H1 (cell line): Measurements from ENCODE around the gene ANO9. TPM values are rescaled to one million over a fixed set of nuclear protein-coding genes. Genes with fewer than 3 reads are reported as not detected.

Source experiments
- CTCF ChIA-PET: fragments of 300-600 bp; sonication (Branson Sonifier 250); formaldehyde crosslinking; loops from one replicate; lab custom pipeline; 2021; ENCODE audit not compliant: partially characterized antibody; lab: Charles Lee
- POLR2A ChIA-PET: fragments of 300-600 bp; sonication (Branson Sonifier 250); formaldehyde crosslinking; loops from one replicate; lab custom pipeline; 2021; ENCODE audit warnings: inconsistent platforms; ENCODE audit not compliant: partially characterized antibody; lab: Charles Lee
- DNase-seq, 2 experiments: peaks; one replicate each; pipeline versions ENCODE4 v3.0.0 to v3.0.0-alpha.2; 2010 to 2022; ENCODE audit warnings: low spot score in 2 of 2, low read depth in 1 of 2, mixed read lengths in 1 of 2
- FAIRE-seq: peaks from 2 replicates; lab custom pipeline; 2011; peaks lifted over from hg19 to GRCh38; lab: Jason Lieb, UNC
- H2AFZ ChIP-seq: 2 replicates; pipeline ENCODE4 v1.8.1; 2012; ENCODE audit warnings: low read length, inconsistent platforms
- H2AK5ac ChIP-seq: 2 replicates; pipeline ENCODE4 v1.6.1; 2013; ENCODE audit warnings: low read depth, low read length
- H2BK120ac ChIP-seq: replicated peaks from 2 replicates; pipeline ENCODE3; 2013; ENCODE audit warnings: low read depth, low read length, inconsistent platforms
- H2BK12ac ChIP-seq: 2 replicates; pipeline ENCODE4 v1.6.1; 2013; ENCODE audit warnings: low read depth, low read length
- H2BK15ac ChIP-seq: 2 replicates; pipeline ENCODE4 v1.6.1; 2013; ENCODE audit warnings: low read length
- H2BK20ac ChIP-seq: 2 replicates; pipeline ENCODE4 v1.6.1; 2013; ENCODE audit warnings: low read length
- H2BK5ac ChIP-seq: 2 replicates; pipeline ENCODE4 v1.6.1; 2013; ENCODE audit warnings: low read depth, low read length
- H3K14ac ChIP-seq: 2 replicates; pipeline ENCODE4 v1.6.1; 2013; ENCODE audit warnings: inconsistent platforms; ENCODE audit not compliant: insufficient read length
- H3K18ac ChIP-seq: 2 replicates; pipeline ENCODE4 v1.6.1; 2013; ENCODE audit warnings: low read length; ENCODE audit errors: extremely low read depth
- H3K23ac ChIP-seq: 2 replicates; pipeline ENCODE4 v1.6.1; 2013; ENCODE audit warnings: inconsistent platforms; ENCODE audit not compliant: insufficient read length
- H3K23me2 ChIP-seq: 2 replicates; pipeline ENCODE4 v1.6.1; 2013; ENCODE audit warnings: low read depth, low read length
- H3K27ac ChIP-seq: 2 replicates; pipeline ENCODE4 v1.6.1; 2011; ENCODE audit warnings: low read depth, low read length, inconsistent platforms
- H3K27me3 ChIP-seq, 4 experiments: replicated peaks in 1 of 4; 1 replicate in 1 of 4; 2 replicates in 3 of 4; pipeline versions ENCODE4 v1.6.1 to v1.8.1; 2011 to 2013; ENCODE audit warnings: low read length in 3 of 4, mild to moderate bottlenecking in 3 of 4, inconsistent platforms in 2 of 4, mixed read lengths in 2 of 4, moderate library complexity in 1 of 4; ENCODE audit not compliant: control insufficient read depth in 3 of 4, insufficient read depth in 3 of 4; ENCODE audit errors: extremely low read depth in 1 of 4
- H3K36me3 ChIP-seq, 4 experiments: 2 replicates each; pipeline versions ENCODE4 v1.6.1 to v1.8.1; 2011 to 2013; ENCODE audit warnings: mild to moderate bottlenecking in 4 of 4, low read length in 3 of 4, moderate library complexity in 2 of 4, control low read depth in 1 of 4, inconsistent platforms in 1 of 4; ENCODE audit not compliant: insufficient read depth in 4 of 4, control insufficient read depth in 2 of 4
- H3K4ac ChIP-seq: replicated peaks from 2 replicates; pipeline ENCODE3; 2013; ENCODE audit warnings: low read length, low read depth, mixed read lengths, inconsistent platforms; ENCODE audit not compliant: insufficient read length
- H3K4me1 ChIP-seq, 4 experiments: replicated peaks in 1 of 4; 1 replicate in 1 of 4; 2 replicates in 3 of 4; pipeline versions ENCODE4 v1.6.1 to v1.8.1; 2011 to 2013; ENCODE audit warnings: low read length in 3 of 4, inconsistent platforms in 2 of 4, mixed read lengths in 1 of 4; ENCODE audit not compliant: insufficient read depth in 4 of 4, control insufficient read depth in 3 of 4
- H3K4me2 ChIP-seq, 2 experiments: 2 replicates each; pipeline versions ENCODE4 v1.6.1 to v1.8.1; 2011 to 2013; ENCODE audit warnings: low read depth in 2 of 2, low read length in 2 of 2, control low read depth in 1 of 2, inconsistent platforms in 1 of 2, mild to moderate bottlenecking in 1 of 2; ENCODE audit not compliant: insufficient read depth in 1 of 2
- H3K4me3 ChIP-seq, 4 experiments: fragments of 200-600, 300-600 bp in 1 of 4; sonication (generic), shearing (Covaris generic), sonication (Bioruptor Twin) in 1 of 4; 2 replicates each; pipeline versions ENCODE4 v1.5.1 to v1.8.1; 2011 to 2016; ENCODE audit warnings: low read length in 4 of 4, low read depth in 3 of 4, control low read depth in 2 of 4, inconsistent platforms in 2 of 4, mild to moderate bottlenecking in 2 of 4, mixed read lengths in 1 of 4, moderate library complexity in 1 of 4; ENCODE audit not compliant: insufficient read depth in 2 of 4; ENCODE audit errors: extremely low read depth in 1 of 4
- H3K56ac ChIP-seq: replicated peaks from 2 replicates; pipeline ENCODE3; 2013; ENCODE audit warnings: low read depth, mild to moderate bottlenecking, mixed read lengths, low read length, inconsistent platforms; ENCODE audit not compliant: insufficient read length
- H3K79me1 ChIP-seq: 2 replicates; pipeline ENCODE4 v1.6.1; 2013; ENCODE audit warnings: low read depth, low read length, control low read depth
- H3K79me2 ChIP-seq, 2 experiments: 2 replicates each; pipeline versions ENCODE4 v1.6.1 to v1.8.1; 2012 to 2013; ENCODE audit warnings: low read length in 2 of 2, mild to moderate bottlenecking in 2 of 2, inconsistent platforms in 1 of 2; ENCODE audit not compliant: insufficient read depth in 2 of 2, control insufficient read depth in 1 of 2
- H3K9ac ChIP-seq, 4 experiments: replicated peaks in 1 of 4; 1 replicate in 1 of 4; 2 replicates in 3 of 4; pipeline versions ENCODE4 v1.6.1 to v1.8.1; 2011 to 2013; ENCODE audit warnings: low read depth in 3 of 4, low read length in 3 of 4, control low read depth in 2 of 4, mild to moderate bottlenecking in 2 of 4, moderate library complexity in 2 of 4, inconsistent platforms in 1 of 4; ENCODE audit errors: extremely low read depth in 1 of 4
- H3K9me3 ChIP-seq, 2 experiments: 2 replicates each; pipeline versions ENCODE4 v1.6.1 to v1.8.1; 2012 to 2013; ENCODE audit warnings: mild to moderate bottlenecking in 2 of 2, moderate library complexity in 2 of 2, control low read depth in 1 of 2, inconsistent platforms in 1 of 2, low read depth in 1 of 2, low read length in 1 of 2, mixed read lengths in 1 of 2; ENCODE audit not compliant: insufficient read depth in 2 of 2
- H4K20me1 ChIP-seq, 2 experiments: replicated peaks in 1 of 2; 2 replicates each; pipeline versions ENCODE3 to v1.8.1; 2011 to 2013; ENCODE audit warnings: inconsistent platforms in 2 of 2, low read length in 2 of 2, mild to moderate bottlenecking in 1 of 2; ENCODE audit not compliant: insufficient read depth in 2 of 2, control insufficient read depth in 1 of 2
- H4K5ac ChIP-seq: 2 replicates; pipeline ENCODE4 v1.6.1; 2013; ENCODE audit warnings: low read length, low read depth, mixed read lengths, inconsistent platforms; ENCODE audit not compliant: insufficient read length
- H4K8ac ChIP-seq: 2 replicates; pipeline ENCODE4 v1.8.0; 2013; ENCODE audit warnings: mild to moderate bottlenecking, moderate library complexity, low read length, inconsistent platforms; ENCODE audit not compliant: insufficient read depth; ENCODE audit errors: extremely low read depth
- H4K91ac ChIP-seq: replicated peaks from 2 replicates; pipeline ENCODE3; 2013; ENCODE audit warnings: low read length, mixed read lengths, inconsistent platforms; ENCODE audit not compliant: insufficient read length
- JUN ChIP-seq: IDR thresholded peaks from 2 replicates; pipeline ENCODE4 v1.6.1; 2011; ENCODE audit warnings: low read depth, mild to moderate bottlenecking, improper control_type of control experiment, low read length
- KDM1A ChIP-seq: fragments of 200-600, 300-600 bp; sonication (generic); IDR thresholded peaks from 2 replicates; pipeline ENCODE4 v1.7.1; 2016; ENCODE audit warnings: mild to moderate bottlenecking, low read length, borderline replicate concordance
- KDM4A ChIP-seq: IDR thresholded peaks from one replicate; pipeline ENCODE4 v1.7.1; 2012; ENCODE audit warnings: low read depth, mild to moderate bottlenecking, moderate library complexity, low read length, inconsistent platforms; ENCODE audit not compliant: severe bottlenecking
- WGBS, 2 experiments: shearing (Covaris generic) in 1 of 2; methylation state at CpG; one replicate each; pipeline versions ENCODE4 v1.1.6 to v1.1.7; 2013 to 2015; ENCODE audit warnings: low lambda C conversion rate in 2 of 2, mixed read lengths in 2 of 2, inconsistent platforms in 1 of 2, low coverage in 1 of 2, missing lambda C conversion rate in 1 of 2; ENCODE audit not compliant: insufficient replicate concordance in 2 of 2, insufficient coverage in 1 of 2, insufficient read length in 1 of 2; ENCODE audit errors: extremely low coverage in 1 of 2, missing lambda C conversion rate in 1 of 2; 5-methylcytosine and 5-hydroxymethylcytosine counted together
- polyA plus RNA-seq, 7 experiments: library from polyadenylated mRNA; depleted of rRNA in 3 of 7; stranded (reverse) in 5 of 7; unstranded in 2 of 7; fragments of >200 nt in 5 of 7; fragments of 200-250 nt in 2 of 7; gene quantifications; 1 replicate in 5 of 7; 2 replicates in 1 of 7; 4 replicates in 1 of 7; pipeline versions ENCODE4 v1.2.1 to v1.2.3, GENCODE V29; 2011 to 2013; ENCODE audit warnings: missing spikeins in 2 of 7, mixed read lengths in 2 of 7
- total RNA-seq: library from RNA; stranded (reverse); fragmentation: NEBNext Ultra II Directional; extraction: Animal tissue kit (Norgen Biotek cat#: 25700); gene quantifications from 2 replicates; pipeline ENCODE4 v1.2.1, GENCODE V29; 2021

Gene ANO9
- total and polyA plus RNA-seq, 2 of the 8 experiments (the other 6 are each of a cell fraction or from before 2014, with no cell fraction given) = 20.0 to 20.7 TPM

- Histone ChIP-seq H3K4me3 (no peak overlapping the region), H2BK20ac (no peak overlapping the region), H3K27ac (no peak overlapping the region), H2AK5ac (peak overlapping the region; percentile 91; the same call in 1 of the 2 replicates), H3K18ac (no peak overlapping the region; the same call in 1 of the 2 replicates), H3K14ac (no peak overlapping the region), H3K4ac (no peak overlapping the region), H3K27me3 (no peaks in the 10 kb centered on the region), H4K20me1 (peaks cover 0 to 2% of the 10 kb centered on the region in 2 experiments), H4K5ac (no peak overlapping the region), H3K79me1 (peaks cover 3% of the 10 kb centered on the region; the same call in 1 of the 2 replicates), H3K79me2 (peaks cover 0 to 18% of the 10 kb centered on the region in 2 experiments; a peak in 2 of 4 replicates), H2AFZ (no peak overlapping the region), H3K23me2 (0 out of 2 replicates have a peak, but pooled peaks cover 1% of the 10 kb centered on the region), H2BK12ac (peak overlapping the region; percentile 45; the same call in 1 of the 2 replicates), H3K36me3 (no peaks in the 10 kb centered on the region; a peak in 2 of 8 replicates), H4K91ac (no peak overlapping the region), H2BK5ac (peak overlapping the region; percentile 68), H3K4me1 (peaks cover 0 to 12% (median 5%) of the 10 kb centered on the region in 4 experiments; a peak in 6 of 7 replicates), H3K23ac (no peak overlapping the region), H3K9ac (no peak overlapping the region), H3K4me2 (0 out of 4 replicates have a peak overlapping the region, but pooled peaks of 1 of the 2 experiments have one; percentile 39), H3K56ac (no peak overlapping the region), H4K8ac (no peak overlapping the region), H2BK120ac (no peak overlapping the region), H2BK15ac (peak overlapping the region; percentile 19; the same call in 1 of the 2 replicates)
- POLR2A ChIA-PET = no interaction called here
- DNase-seq (no peak), FAIRE-seq (no peak)
- 90% methylated on average over 12 of the region's 12 CpGs; no CpG with 5 or more reads in 1 of the 2 experiments for WGBS, 2 experiments
- CTCF ChIA-PET = no interaction called here
- no peak for TF ChIP-seq JUN
- no peak for TF ChIP-seq KDM1A
- TF ChIP-seq KDM4A = no peak
- TF ChIP-seq, all 59 proteins: peak for 0
- H3K9me3 ChIP-seq = no peaks in the 10 kb centered on the region
Observed at GRCh38 chr11:468036-468435, 26.2 kb upstream of the ANO9 start.
